HepG2 (cell line): ENCODE measurements around the gene RGR. TPM values are rescaled to one million over a fixed set of nuclear protein-coding genes. Genes with fewer than 3 reads are reported as not detected.

Source experiments
- ATAC-seq: fragments of 200-7000 bp; cut with Tn5 transposase; 3 replicates; pipeline ENCODE4 v1.9.1; 2020; ENCODE audit warnings: mild to moderate bottlenecking, moderate library complexity
- BruUV-seq: library from RNA; stranded (reverse); fragments of 400-500 nt; replicated peaks from 2 replicates; lab custom pipeline; 2021; lab: Mats Ljungman, UMichigan
- CTCF ChIA-PET: fragments of 300-600 bp; formaldehyde crosslinking; extraction: SDS; loops from one replicate; lab custom pipeline; 2021; ENCODE audit warnings: low total read pairs, inconsistent platforms, low intra/inter-chr PET ratio; lab: Yijun Ruan, JAX
- POLR2A ChIA-PET: fragments of 350-600 bp; sonication (Branson Sonifier 250); formaldehyde crosslinking; loops from one replicate; lab custom pipeline; 2020; ENCODE audit warnings: antibody characterized with exemption, inconsistent platforms; lab: Yijun Ruan, JAX
- DNase-seq: peaks from one replicate; pipeline ENCODE4 v3.0.0-alpha.2; 2015; ENCODE audit warnings: low spot score
- FAIRE-seq: peaks from 3 replicates; lab custom pipeline; 2011; peaks lifted over from hg19 to GRCh38; lab: Jason Lieb, UNC
- H2AFZ ChIP-seq: one replicate; pipeline ENCODE4 v1.6.1; 2011; ENCODE audit warnings: low read length, inconsistent platforms
- H3K27ac ChIP-seq: fragments of 300-600 bp; 3 replicates; pipeline ENCODE4 v1.8.0; 2011; ENCODE audit warnings: mixed run types, mild to moderate bottlenecking, mixed read lengths, low read length, inconsistent platforms; ENCODE audit not compliant: insufficient read depth; ENCODE audit errors: extremely low read length
- H3K27me3 ChIP-seq, 2 experiments: fragments of 200-600 bp in 1 of 2; 2 replicates in 1 of 2; 3 replicates in 1 of 2; pipeline versions ENCODE4 v1.6.0 to v1.8.0; 2011; ENCODE audit warnings: low read length in 2 of 2, mild to moderate bottlenecking in 2 of 2, moderate library complexity in 2 of 2, inconsistent platforms in 1 of 2; ENCODE audit not compliant: insufficient read depth in 2 of 2, control insufficient read depth in 1 of 2
- H3K36me3 ChIP-seq, 2 experiments: fragments of 200-600 bp in 1 of 2; replicated peaks in 1 of 2; 2 replicates in 1 of 2; 3 replicates in 1 of 2; pipeline versions ENCODE4 v1.5.1 to v1.8.0; 2011; ENCODE audit warnings: low read length in 2 of 2, inconsistent platforms in 1 of 2; ENCODE audit not compliant: insufficient read depth in 2 of 2, control insufficient read depth in 1 of 2
- H3K4me1 ChIP-seq: 2 replicates; pipeline ENCODE4 v1.5.1; 2012; ENCODE audit warnings: low read length, inconsistent platforms; ENCODE audit not compliant: insufficient read depth
- H3K4me2 ChIP-seq: 2 replicates; pipeline ENCODE4 v1.6.0; 2011; ENCODE audit warnings: low read depth, low read length, inconsistent platforms
- H3K4me3 ChIP-seq, 3 experiments: fragments of 200-600 bp in 1 of 3; sonication (generic), shearing (Covaris generic) in 1 of 3; replicated peaks in 1 of 3; 2 replicates each; pipeline ENCODE4 v1.5.1; 2011 to 2016; ENCODE audit warnings: low read length in 3 of 3, inconsistent platforms in 2 of 3, low read depth in 2 of 3, mild to moderate bottlenecking in 2 of 3, control low read depth in 1 of 3, mixed read lengths in 1 of 3; ENCODE audit not compliant: insufficient read depth in 1 of 3
- H3K79me2 ChIP-seq: one replicate; pipeline ENCODE4 v1.6.1; 2011; ENCODE audit warnings: low read length, inconsistent platforms; ENCODE audit not compliant: insufficient read depth
- H3K9ac ChIP-seq: 2 replicates; pipeline ENCODE4 v1.6.0; 2011; ENCODE audit warnings: mild to moderate bottlenecking, low read depth, low read length, inconsistent platforms; ENCODE audit not compliant: insufficient read depth
- H3K9me3 ChIP-seq: 2 replicates; pipeline ENCODE4 v1.5.1; 2012; ENCODE audit warnings: mild to moderate bottlenecking, low read length
- H4K20me1 ChIP-seq: 2 replicates; pipeline ENCODE4 v1.6.0; 2011; ENCODE audit warnings: inconsistent platforms, mild to moderate bottlenecking, low read length, moderate library complexity; ENCODE audit not compliant: insufficient read depth
- ATRX ChIP-seq: sonication (generic); formaldehyde crosslinking; IDR thresholded peaks from 2 replicates; pipeline ENCODE4 v1.4.0; 2020; ENCODE audit warnings: missing genetic modification reagents, borderline replicate concordance
- CHCHD3 ChIP-seq: sonication (generic); formaldehyde crosslinking; IDR thresholded peaks from 2 replicates; pipeline ENCODE4 v1.8.0; 2022; ENCODE audit warnings: mild to moderate bottlenecking, missing genetic modification reagents, moderate library complexity
- CSRNP1 ChIP-seq: sonication (generic); formaldehyde crosslinking; IDR thresholded peaks from 2 replicates; pipeline ENCODE4 v1.8.1; 2023; ENCODE audit warnings: mild to moderate bottlenecking, missing genetic modification reagents
- FOSL1 ChIP-seq: sonication (generic); formaldehyde crosslinking; IDR thresholded peaks from 2 replicates; pipeline ENCODE4 v1.9.0; 2021; ENCODE audit warnings: missing genetic modification reagents, borderline replicate concordance
- FOXO4 ChIP-seq: sonication (generic); formaldehyde crosslinking; conservative IDR thresholded peaks from 2 replicates; pipeline ENCODE4 v1.8.1; 2023; ENCODE audit warnings: missing genetic modification reagents
- FUBP1 ChIP-seq: sonication (generic); formaldehyde crosslinking; IDR thresholded peaks from 2 replicates; pipeline ENCODE4 v1.5.1; 2020; ENCODE audit warnings: missing genetic modification reagents, mild to moderate bottlenecking, borderline replicate concordance
- HMGA1 ChIP-seq: sonication (generic); formaldehyde crosslinking; conservative IDR thresholded peaks from 2 replicates; pipeline ENCODE4 v1.4.0; 2020; ENCODE audit warnings: missing genetic modification reagents
- IRF9 ChIP-seq: sonication (generic); formaldehyde crosslinking; IDR thresholded peaks from 2 replicates; pipeline ENCODE4 v1.8.0; 2022; ENCODE audit warnings: missing genetic modification reagents, mild to moderate bottlenecking, borderline replicate concordance
- NKX3-1 ChIP-seq: sonication (generic); formaldehyde crosslinking; IDR thresholded peaks from 2 replicates; pipeline ENCODE4 v1.5.0; 2020; ENCODE audit warnings: missing genetic modification reagents
- PAF1 ChIP-seq: IDR thresholded peaks from 2 replicates; pipeline ENCODE4 v1.6.1; 2016; ENCODE audit warnings: missing genetic modification reagents, missing compliant biosample characterization
- REPIN1 ChIP-seq: sonication (generic); formaldehyde crosslinking; IDR thresholded peaks from 2 replicates; pipeline ENCODE4 v1.8.0; 2022; ENCODE audit warnings: missing genetic modification reagents, low read depth, mild to moderate bottlenecking, borderline replicate concordance
- THAP11 ChIP-seq: IDR thresholded peaks from 2 replicates; pipeline ENCODE4 v1.6.1; 2016; ENCODE audit warnings: missing biosample characterization, missing genetic modification reagents
- ZBTB20 ChIP-seq: sonication (generic); formaldehyde crosslinking; IDR thresholded peaks from 2 replicates; pipeline ENCODE4 v1.8.1; 2023; ENCODE audit warnings: missing genetic modification reagents, low read depth, mild to moderate bottlenecking, borderline replicate concordance
- ZBTB4 ChIP-seq: sonication (generic); formaldehyde crosslinking; IDR thresholded peaks from 2 replicates; pipeline ENCODE4 v1.4.0; 2020; ENCODE audit warnings: missing genetic modification reagents, mild to moderate bottlenecking, borderline replicate concordance
- ZKSCAN1 ChIP-seq: fragments of 150-350 bp; IDR thresholded peaks from 2 replicates; pipeline ENCODE4 v1.6.1; 2014; ENCODE audit warnings: low read length
- ZNF720 ChIP-seq: sonication (generic); formaldehyde crosslinking; IDR thresholded peaks from 2 replicates; pipeline ENCODE4 v1.4.0; 2020; ENCODE audit warnings: missing genetic modification reagents
- WGBS: methylation state at CpG from one replicate; pipeline ENCODE4 v1.1.6; 2017; ENCODE audit warnings: low lambda C conversion rate; 5-methylcytosine and 5-hydroxymethylcytosine counted together
- in situ Hi-C: cut with HindIII; loops from 2 replicates; pipeline ENCODE4 v1.10.0; 2017; ENCODE audit warnings: low pct_unique_long_range_greater_than_20kb; ENCODE audit not compliant: extremely low pct_ligation_motif_present
- intact Hi-C: fragments of 100-400 bp; cut with micrococcal nuclease; formaldehyde crosslinking; loops from one replicate; pipeline ENCODE4 v1.10.0; 2022; ENCODE audit not compliant: unreplicated experiment
- polyA plus RNA-seq, 8 experiments: library from polyadenylated mRNA; depleted of rRNA in 3 of 8; stranded (reverse) in 7 of 8; unstranded in 1 of 8; fragments of >200 nt; fragmentation: Illumina TruSeq in 4 of 8; extraction: Trizol in 4 of 8; gene quantifications; 2 replicates each; pipeline versions ENCODE4 v1.2.1 to v1.2.3, GENCODE V29; 2011 to 2016; ENCODE audit warnings: low read depth in 4 of 8, missing spikeins in 1 of 8, mixed read lengths in 1 of 8; ENCODE audit not compliant: insufficient read depth in 1 of 8
- total RNA-seq, 5 experiments: library from RNA; depleted of rRNA; stranded (reverse); fragments of >200 nt; fragmentation: Illumina TruSeq; extraction: Trizol; gene quantifications; 2 replicates each; pipeline ENCODE4 v1.2.3, GENCODE V29; 2016; ENCODE audit warnings: low read depth in 1 of 5

RGR gene
- total and polyA plus RNA-seq, 2 of the 13 experiments (the other 11 are each of a cell fraction or from before 2014, with no cell fraction given): 0.69 to 0.71 TPM

- Histone ChIP-seq H3K27me3 (peaks cover 3 to 18% of the 10 kb centered on the region in 2 experiments; a peak in 4 of 5 replicates), H2AFZ (no peak overlapping the region), H3K4me1 (peaks cover 14% of the 10 kb centered on the region), H3K27ac (no peak overlapping the region), H3K9me3 (no peaks in the 10 kb centered on the region), H3K4me3 (no peak overlapping the region), H3K9ac (no peak overlapping the region), H3K36me3 (no peaks in the 10 kb centered on the region), H3K4me2 (no peak overlapping the region), H4K20me1 (no peaks in the 10 kb centered on the region), H3K79me2 (no peaks in the 10 kb centered on the region)
- WGBS: 39% methylated on average over 3 of the region's 3 CpGs
- in situ Hi-C loops: no loop called here
- ChIA-PET POLR2A (no interaction called here), CTCF (no interaction called here)
- DNase-seq (no peak), FAIRE-seq (no peak), ATAC-seq (no peak)
- no TSS peak for BruUV-seq
- intact Hi-C loops: no loop called here
- TF ChIP-seq IRF9 (no peak), NKX3-1 (CRISPR knock-in tag) (no peak), CHCHD3 (no peak), ZBTB4 (no peak), REPIN1 (no peak), PAF1 (no peak), CSRNP1 (CRISPR knock-in tag) (no peak), FUBP1 (CRISPR knock-in tag) (no peak), FOXO4 (no peak), FOSL1 (no peak), HMGA1 (CRISPR knock-in tag) (no peak), ZNF720 (no peak), ZBTB20 (no peak), ATRX (CRISPR knock-in tag) (no peak), THAP11 (CRISPR knock-in tag) (no peak), ZKSCAN1 (no peak)
These were observed 5.9 kb upstream of the RGR start for GRCh38 chr10:84238909-84239308.
